HG03064 (cell line): ENCODE measurements around the gene RAB5B.

Experiments used
- ATAC-seq: cut with Tn5 transposase; IDR thresholded peaks from one replicate; pipeline ENCODE4 v1.9.1; 2021; ENCODE audit warnings: low read depth; ENCODE audit not compliant: unreplicated experiment

Gene RAB5B

GRCh38 chr12:56042843-56043242 is 69.0 kb downstream of the RAB5B start:
- no peak for ATAC-seq
